ENCODE results near the gene GPR32. TPM values are rescaled to one million over a fixed set of nuclear protein-coding genes. Genes with fewer than 3 reads are reported as not detected.
"Not testable (repeated sequence)": the region's sequence is repeated elsewhere in the genome, so short reads cannot be mapped to it uniquely, and the experiment has no call there.

The GPR32 gene
- total RNA-seq, 2 donors from 2014 or later, result not detected

DNA sequence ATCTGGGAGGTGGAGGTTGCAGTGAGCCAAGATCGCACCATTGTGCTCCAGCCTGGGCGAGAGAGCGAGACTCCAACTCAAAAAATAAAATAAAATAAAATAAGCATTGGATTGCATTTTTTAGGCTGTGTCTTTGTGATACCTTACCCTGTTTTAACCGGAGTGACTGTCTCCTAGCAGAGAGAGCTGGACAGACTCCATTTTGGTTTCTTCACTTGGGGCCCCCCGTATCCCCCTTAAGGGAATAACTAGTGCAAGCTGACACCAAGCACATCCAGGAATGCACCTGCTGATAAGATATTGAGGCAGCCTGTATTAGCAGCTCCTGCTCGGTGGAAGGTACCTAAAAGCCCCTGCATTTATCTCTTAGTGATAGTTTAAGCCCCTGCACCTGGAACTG lies 20.8 kb upstream of the GPR32 start:
- Histone ChIP-seq H3K9me3 (no peaks in the 10 kb centered on the region), H3K4me3 (no peak overlapping the region), H3K4me1 (no peaks in the 10 kb centered on the region), H3K36me3 (replicated peaks in 1 of 2; ENCODE audit: insufficient read depth in 1 of 2, low read depth in 2 of 2) (no peaks in the 10 kb centered on the region), H3K27ac (no peak overlapping the region), H3K27me3 (peaks cover 0 to 4% of the 10 kb centered on the region in 2 donors)
- no peak for DNase-seq
- 46 to 51% methylated on average over 6 of the region's 6 CpGs for WGBS, 2 donors
- intact Hi-C loops (cut with DNase I), result no loop called here
- ATAC-seq, result no peak
- TF ChIP-seq, protein P1, sequence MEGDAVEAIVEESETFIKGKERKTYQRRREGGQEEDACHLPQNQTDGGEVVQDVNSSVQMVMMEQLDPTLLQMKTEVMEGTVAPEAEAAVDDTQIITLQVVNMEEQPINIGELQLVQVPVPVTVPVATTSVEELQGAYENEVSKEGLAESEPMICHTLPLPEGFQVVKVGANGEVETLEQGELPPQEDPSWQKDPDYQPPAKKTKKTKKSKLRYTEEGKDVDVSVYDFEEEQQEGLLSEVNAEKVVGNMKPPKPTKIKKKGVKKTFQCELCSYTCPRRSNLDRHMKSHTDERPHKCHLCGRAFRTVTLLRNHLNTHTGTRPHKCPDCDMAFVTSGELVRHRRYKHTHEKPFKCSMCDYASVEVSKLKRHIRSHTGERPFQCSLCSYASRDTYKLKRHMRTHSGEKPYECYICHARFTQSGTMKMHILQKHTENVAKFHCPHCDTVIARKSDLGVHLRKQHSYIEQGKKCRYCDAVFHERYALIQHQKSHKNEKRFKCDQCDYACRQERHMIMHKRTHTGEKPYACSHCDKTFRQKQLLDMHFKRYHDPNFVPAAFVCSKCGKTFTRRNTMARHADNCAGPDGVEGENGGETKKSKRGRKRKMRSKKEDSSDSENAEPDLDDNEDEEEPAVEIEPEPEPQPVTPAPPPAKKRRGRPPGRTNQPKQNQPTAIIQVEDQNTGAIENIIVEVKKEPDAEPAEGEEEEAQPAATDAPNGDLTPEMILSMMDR (IDR thresholded peaks at IDR 0.05), result no peak
- no peak for TF ChIP-seq POLR2A (IDR thresholded peaks at IDR 0.05)

DNA sequence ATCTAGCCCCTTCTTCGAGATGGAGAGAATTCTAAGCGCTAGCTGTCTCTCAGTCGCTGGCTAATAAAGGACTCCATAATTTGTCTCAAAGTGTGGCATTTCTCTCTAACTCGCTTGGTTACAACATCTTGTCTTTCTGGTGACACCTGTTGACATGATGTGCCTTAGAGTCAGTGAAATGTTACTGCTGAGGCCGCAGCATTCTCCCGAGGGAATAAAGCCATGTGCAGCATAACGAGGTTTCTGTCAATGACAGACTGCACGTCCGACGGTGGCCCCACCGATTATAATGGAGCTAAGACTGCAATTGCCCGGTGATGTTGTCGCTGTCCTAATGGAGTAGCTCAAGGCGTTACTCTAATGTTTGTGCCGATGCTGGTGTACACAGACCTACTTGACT lies 20.3 kb upstream of the GPR32 start:
- peaks cover 0 to 4% of the 10 kb centered on the region in 2 donors for H3K27me3 ChIP-seq
- H3K4me1 ChIP-seq, result no peaks in the 10 kb centered on the region
- TF ChIP-seq POLR2A (IDR thresholded peaks at IDR 0.05), result no peak
- TF ChIP-seq, protein P1 (IDR thresholded peaks at IDR 0.05), result no peak
- 29 to 45% methylated on average over 4 to 15 of the region's 15 CpGs for WGBS, 2 donors
- H3K27ac ChIP-seq, result no peak overlapping the region
- no peaks in the 10 kb centered on the region for H3K9me3 ChIP-seq
- H3K36me3 ChIP-seq (replicated peaks in 1 of 2; ENCODE audit: insufficient read depth in 1 of 2, low read depth in 2 of 2), result no peaks in the 10 kb centered on the region
- ATAC-seq, result no peak
- no peak overlapping the region for H3K4me3 ChIP-seq
- no peak for DNase-seq
- intact Hi-C loops (cut with DNase I), result no loop called here

DNA sequence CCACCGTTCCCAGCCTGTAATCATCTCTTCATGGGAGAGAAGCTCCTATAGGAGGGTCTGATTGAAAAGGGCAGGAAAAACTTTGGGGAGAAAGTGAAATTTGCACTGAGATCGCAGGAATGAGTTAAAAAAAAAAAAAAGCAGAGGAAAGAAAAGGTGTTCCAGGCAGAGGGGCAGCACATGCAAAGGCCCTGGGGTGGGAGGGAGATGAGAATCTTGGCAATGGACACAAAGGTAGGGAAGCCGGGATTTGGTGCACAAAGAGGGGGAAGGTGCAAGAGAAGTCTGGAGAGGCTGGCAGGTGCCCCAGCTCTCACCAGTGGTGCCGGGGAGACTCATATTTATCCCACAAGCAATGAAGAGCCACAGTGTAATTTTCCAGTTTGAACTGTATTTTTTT lies 16.4 kb upstream of the GPR32 start:
- intact Hi-C loops (cut with DNase I), result no loop called here
- Histone ChIP-seq H3K36me3 (replicated peaks in 1 of 2; ENCODE audit: insufficient read depth in 1 of 2, low read depth in 2 of 2) (no peaks in the 10 kb centered on the region), H3K4me3 (no peak overlapping the region), H3K27me3 (peaks cover 0 to 4% of the 10 kb centered on the region in 2 donors), H3K4me1 (no peaks in the 10 kb centered on the region), H3K9me3 (no peaks in the 10 kb centered on the region), H3K27ac (no peak overlapping the region)
- WGBS, 2 donors, result 70 to 79% methylated on average over 4 of the region's 4 CpGs
- TF ChIP-seq, protein P1 (IDR thresholded peaks at IDR 0.05), result no peak
- TF ChIP-seq POLR2A (IDR thresholded peaks at IDR 0.05), result no peak
- ATAC-seq (no peak), DNase-seq (no peak)

DNA sequence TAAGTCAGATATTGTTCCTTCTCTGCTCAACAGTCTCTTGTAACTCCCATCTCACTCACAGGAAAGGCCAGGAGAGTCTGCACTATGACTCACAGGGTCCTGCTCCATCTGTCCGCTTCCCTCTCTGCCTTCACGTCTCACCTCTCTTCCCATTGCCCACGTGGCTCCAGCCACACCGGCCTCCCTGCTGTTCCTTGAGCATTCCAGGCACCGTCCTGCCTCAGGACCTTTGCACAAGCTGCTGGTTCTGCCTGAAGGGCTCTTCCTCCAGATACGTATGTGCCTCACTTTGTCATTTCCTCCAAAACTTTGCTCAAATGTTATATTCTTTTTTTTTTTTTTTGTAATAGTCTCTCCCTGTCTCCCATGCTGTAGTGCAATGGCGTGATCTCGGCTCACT lies 14.0 kb upstream of the GPR32 start:
- H3K27me3 ChIP-seq; H3K4me3 ChIP-seq; H3K27ac ChIP-seq; intact Hi-C loops (cut with DNase I); H3K9me3 ChIP-seq; H3K4me1 ChIP-seq; DNase-seq; H3K36me3 ChIP-seq (replicated peaks in 1 of 2; ENCODE audit: insufficient read depth in 1 of 2, low read depth in 2 of 2); ATAC-seq: not testable (repeated sequence)
- WGBS, 2 donors, result 59 to 61% methylated on average over 8 of the region's 8 CpGs

DNA sequence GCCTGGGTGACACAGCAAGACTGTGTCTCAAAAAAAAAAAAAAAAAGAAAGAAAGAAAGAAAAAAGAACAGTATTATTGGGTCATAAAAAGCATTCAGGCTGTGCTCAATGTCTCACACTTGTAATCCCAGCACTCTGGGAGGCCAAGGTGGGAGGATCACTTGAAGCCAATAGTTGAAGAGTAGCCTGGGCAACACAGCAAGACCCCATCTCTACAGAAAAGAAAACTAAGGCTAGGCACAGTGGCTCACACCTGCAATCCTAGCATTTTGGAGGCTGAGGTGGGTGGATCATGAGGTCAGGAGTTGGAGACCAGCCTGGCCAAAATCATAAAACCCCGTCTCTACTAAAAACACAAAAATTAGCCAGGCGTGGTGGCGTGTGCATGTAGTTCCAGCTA lies 12.6 kb upstream of the GPR32 start:
- DNase-seq; H3K4me1 ChIP-seq; H3K9me3 ChIP-seq; H3K36me3 ChIP-seq (replicated peaks in 1 of 2; ENCODE audit: insufficient read depth in 1 of 2, low read depth in 2 of 2); H3K27ac ChIP-seq; H3K4me3 ChIP-seq; ATAC-seq; intact Hi-C loops (cut with DNase I); H3K27me3 ChIP-seq: not testable (repeated sequence)
- WGBS, 2 donors, result 84 to 96% methylated on average over 3 of the region's 3 CpGs

DNA sequence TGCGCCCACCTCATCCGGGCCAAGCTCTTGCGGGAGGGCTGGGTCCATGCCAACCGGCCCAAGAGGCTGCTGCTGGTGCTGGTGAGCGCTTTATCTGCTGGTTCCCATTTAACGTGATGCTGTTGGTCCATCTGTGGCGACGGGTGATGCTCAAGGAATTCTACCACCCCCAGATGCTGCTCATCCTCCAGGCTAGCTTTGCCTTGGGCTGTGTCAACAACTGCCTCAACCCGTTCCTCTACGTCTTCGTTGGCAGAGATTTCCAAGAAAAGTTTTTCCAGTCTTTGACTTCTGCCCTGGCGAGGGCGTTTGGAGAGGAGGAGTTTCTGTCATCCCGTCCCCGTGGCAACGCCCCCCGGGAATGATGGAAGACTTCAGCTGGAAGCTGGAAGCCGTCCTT lies 11.2 kb upstream of the GPR32 start:
- WGBS, 2 donors, result 66 to 70% methylated on average over 7 to 18 of the region's 18 CpGs
- H3K4me3 ChIP-seq; H3K27me3 ChIP-seq; ATAC-seq; intact Hi-C loops (cut with DNase I); H3K4me1 ChIP-seq; DNase-seq; H3K36me3 ChIP-seq (replicated peaks in 1 of 2; ENCODE audit: insufficient read depth in 1 of 2, low read depth in 2 of 2); H3K27ac ChIP-seq; H3K9me3 ChIP-seq: not testable (repeated sequence)

All from body of pancreas (tissue), 4 donors.